Stimulated activated naive CD4-positive, alpha-beta T cell (primary cell): ENCODE measurements around the gene VIPR2.
"Not testable (repeated sequence)": the region's sequence is repeated elsewhere in the genome, so short reads cannot be mapped to it uniquely, and the experiment has no call there.

ENCODE experiments used
- DNase-seq, 6 experiments: peaks; one replicate each; lab custom pipeline; 2025; lab: John Stamatoyannopoulos, UW

Gene VIPR2

DNA sequence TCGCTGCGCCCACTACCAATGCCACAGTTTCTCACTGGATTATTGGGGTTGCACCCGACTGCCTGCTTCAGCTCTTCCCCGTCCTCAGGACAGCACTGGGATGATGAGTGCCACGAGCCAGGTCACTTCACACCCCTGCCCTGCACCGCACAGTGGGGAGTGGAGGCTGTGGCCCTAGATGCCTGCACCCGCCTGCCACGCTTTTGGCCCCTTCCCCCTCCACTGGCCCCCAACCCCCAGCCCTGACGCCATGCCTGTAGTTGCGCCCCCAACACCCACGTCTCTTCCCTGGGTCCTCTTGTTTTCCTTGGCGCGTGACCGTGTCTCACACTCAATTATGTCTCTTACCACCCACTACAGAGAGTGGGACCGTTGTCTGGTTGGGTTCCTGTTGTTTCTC lies 134.3 kb downstream of the VIPR2 start:
- no peak for DNase-seq

DNA sequence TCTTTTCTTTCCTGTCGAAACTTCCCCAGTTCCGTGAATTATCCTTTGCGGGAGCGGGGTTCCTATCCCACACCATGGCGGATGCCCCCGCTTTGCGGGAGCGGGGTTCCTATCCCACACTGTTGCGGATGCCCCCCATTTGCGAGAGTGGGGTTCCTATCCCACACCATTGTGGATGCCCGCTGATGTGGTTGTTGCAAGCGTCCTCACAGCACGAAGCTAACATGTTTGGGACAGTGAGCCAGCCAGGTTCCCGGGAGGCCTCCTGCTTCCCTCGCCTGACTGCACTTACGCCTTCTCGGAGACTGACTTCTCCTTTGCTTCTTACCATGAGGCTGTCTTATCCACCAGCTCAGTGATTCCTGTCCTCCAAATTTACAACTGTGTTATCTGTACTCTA lies 134.7 kb downstream of the VIPR2 start:
- no peak for DNase-seq

DNA sequence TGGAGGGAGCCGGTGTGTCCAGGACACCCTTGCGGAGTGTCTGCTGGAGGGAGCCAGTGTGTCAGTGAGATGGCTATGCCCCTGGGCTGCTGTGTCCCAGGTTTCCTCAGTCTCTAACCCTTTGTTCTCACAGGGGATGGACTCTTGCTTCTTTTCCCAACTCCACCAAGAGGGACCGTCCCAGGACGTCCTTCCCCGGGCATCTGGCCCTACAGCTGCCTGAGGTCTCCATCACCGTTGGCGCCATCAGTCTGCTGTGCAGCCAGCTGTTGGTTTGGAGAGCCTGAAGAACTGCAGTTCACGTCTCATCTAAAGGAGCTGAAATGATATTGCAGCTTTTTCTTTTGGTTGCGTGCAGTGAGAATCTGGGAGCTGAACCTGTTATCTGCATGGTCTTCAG lies 136.2 kb downstream of the VIPR2 start:
- DNase-seq: no peak

DNA sequence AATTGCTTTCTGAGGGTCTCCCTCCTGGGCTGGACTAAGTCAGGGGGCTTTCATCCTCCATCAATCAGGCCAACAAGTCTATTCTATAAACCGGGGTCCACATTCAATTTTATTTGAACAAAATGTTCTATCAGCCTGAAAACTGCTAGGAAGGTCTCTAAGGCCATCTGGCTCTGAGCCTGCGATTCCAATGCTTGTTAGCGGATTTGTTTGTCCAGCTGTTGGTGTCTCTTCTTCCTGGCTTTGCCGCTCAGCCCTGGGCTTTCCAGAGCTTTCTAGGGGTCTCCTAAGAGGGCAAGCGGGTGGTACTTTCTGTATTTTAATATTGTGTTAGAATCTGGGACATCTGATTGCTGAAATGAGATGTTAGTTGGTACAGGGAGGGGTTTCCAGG lies 136.7 kb downstream of the VIPR2 start:
- no peak for DNase-seq

DNA sequence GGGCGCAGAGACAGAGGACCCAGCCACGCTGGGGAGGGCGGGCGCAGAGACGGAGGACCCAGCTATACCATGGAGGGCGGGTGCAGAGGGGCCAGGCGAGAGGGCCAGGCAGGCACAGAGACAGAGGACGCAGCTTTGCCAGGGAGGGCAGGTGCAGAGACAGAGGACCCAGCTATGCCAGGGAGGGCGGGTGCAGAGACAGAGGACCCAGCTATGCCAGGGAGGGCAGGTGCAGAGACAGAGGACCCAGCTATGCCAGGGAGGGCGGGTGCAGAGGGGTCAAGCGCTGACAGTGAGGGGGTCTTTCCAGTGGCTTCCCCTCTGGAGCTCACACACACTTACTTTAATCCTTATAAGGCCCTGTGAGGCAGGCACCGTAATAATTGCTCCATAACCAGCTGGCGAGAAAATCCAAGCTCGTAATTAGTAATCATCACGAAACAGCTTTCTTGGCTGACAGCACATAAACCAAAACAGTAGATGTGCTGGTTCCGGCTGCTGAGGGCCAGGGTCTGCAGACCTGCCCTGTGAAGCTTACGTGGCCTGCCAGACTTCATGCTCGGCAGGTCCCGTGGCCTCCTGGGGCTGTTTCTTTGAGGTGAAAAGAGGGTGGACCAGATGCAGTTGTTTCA lies 137.2 kb downstream of the VIPR2 start:
- DNase-seq: no peak

DNA sequence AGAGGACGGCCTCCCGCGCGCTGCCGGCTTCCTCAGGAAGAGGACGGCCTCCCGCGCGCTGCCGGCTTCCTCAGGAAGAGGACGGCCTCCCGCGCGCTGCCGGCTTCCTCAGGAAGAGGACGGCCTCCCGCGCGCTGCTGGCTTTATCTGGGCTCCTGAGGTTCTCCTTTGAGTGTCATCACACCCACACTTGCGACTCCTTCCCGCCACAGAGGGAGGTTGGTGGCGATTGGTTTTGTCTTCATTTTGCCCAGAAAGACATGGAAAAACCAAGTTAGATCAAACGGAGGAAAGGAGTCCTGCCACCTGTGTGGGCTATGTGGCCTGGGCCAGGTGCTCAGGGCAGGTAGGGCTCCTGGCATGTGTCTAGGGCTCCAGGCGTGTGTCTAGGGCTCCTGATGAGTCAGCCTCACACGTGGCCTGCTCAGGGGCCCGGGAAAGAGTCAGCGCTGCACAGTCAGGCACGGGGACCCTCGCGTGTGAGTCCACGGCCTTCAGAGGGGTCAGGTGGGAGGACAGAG lies 138.0 kb downstream of the VIPR2 start:
- DNase-seq: no peak

DNA sequence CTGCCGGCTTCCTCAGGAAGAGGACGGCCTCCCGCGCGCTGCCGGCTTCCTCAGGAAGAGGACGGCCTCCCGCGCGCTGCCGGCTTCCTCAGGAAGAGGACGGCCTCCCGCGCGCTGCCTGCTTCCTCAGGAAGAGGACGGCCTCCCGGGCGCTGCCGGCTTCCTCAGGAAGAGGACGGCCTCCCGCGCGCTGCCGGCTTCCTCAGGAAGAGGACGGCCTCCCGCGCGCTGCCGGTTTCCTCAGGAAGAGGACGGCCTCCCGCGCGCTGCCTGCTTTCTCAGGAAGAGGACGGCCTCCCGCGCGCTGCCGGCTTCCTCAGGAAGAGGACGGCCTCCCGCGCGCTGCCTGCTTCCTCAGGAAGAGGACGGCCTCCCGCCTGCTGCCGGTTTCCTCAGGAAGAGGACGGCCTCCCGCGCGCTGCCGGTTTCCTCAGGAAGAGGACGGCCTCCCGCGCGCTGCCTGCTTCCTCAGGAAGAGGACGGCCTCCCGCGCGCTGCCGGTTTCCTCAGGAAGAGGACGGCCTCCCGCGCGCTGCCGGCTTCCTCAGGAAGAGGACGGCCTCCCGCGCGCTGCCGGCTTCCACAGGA lies 138.6 kb downstream of the VIPR2 start:
- DNase-seq: not testable (repeated sequence)

DNA sequence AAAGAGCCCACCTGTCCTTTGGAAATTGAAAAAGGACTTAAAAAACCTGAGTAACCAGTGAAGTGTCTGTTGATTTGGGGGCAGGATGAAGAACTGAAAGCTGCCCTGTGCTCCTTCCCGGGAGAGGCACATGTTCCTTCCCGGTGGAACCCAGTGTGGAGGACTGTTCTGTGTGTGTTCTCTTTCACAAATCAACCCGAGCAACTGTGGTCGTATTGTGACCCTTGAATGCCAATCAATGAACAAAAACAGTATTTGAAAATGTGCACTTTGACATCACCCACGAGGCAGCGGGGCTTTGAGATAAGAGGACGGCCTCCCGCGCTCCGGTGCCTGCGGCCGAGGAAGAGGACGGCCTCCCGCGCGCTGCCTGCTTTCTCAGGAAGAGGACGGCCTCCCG lies 139.0 kb downstream of the VIPR2 start:
- DNase-seq: no peak

DNA sequence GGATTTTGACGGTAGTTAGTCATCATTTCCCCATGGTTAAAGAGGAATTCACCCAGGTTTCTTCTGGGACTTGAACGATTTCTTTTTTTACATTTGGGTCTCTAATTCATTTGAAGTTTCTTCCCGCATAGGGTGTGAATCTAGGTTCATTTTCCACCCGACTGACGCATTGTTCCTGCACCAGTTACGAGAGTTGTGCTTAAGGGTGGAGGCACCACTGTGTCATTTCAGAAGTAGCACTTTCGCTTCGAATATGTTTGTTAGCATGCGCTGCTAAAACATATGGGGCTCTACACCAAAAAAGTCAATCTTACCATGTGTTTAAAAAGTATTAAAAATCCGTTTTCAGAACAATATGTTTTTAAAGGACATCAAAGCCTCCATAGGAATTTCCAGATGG lies 140.3 kb downstream of the VIPR2 start:
- no peak for DNase-seq

DNA sequence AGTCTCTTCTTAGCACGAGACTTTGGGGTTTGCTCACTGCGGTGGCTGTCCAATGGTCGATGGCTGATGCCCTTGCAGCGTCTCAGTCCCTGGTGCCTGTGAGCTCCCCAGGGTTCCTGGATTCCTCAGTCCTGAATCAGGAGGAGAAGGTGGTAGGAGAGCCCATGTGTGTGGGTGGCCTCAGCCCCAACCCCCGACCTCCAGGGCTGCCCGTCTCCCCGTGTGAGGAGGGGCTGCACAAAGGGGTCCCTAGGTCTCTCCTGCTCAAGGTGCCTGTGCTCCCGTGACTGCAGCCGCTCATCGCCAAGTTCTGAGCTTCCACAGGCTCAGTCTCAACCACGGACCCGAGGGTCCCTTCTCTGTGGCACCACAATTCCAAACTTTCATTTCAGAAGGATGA lies 142.9 kb downstream of the VIPR2 start:
- no peak for DNase-seq

DNA sequence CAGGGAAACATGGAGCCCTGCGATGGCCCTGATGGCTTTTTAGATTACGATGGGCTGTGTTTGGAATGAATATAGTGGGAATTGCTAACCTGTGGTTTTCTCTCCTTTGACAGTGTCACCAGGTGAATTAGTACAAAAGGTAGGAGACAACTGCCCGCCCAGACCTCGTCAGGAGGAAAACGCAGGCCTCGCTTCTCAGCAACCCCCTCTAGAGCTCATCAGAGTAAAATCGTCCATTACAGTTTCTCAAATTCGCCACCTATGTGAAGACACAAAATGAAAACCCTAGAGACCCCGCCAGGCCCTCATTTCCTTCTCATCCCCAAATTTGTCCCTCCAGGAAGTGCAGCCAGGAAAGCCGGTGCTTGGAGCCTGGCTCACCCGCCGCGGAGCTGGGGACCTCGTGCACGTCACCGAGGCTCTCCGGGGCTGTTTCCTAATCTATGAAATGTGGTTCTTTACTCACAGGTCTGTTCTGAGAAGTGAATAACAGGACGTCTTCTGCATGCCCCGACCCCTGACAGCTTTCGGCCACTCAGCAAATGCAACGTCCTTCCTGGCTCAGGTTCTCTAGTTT lies 143.7 kb downstream of the VIPR2 start:
- no peak for DNase-seq

DNA sequence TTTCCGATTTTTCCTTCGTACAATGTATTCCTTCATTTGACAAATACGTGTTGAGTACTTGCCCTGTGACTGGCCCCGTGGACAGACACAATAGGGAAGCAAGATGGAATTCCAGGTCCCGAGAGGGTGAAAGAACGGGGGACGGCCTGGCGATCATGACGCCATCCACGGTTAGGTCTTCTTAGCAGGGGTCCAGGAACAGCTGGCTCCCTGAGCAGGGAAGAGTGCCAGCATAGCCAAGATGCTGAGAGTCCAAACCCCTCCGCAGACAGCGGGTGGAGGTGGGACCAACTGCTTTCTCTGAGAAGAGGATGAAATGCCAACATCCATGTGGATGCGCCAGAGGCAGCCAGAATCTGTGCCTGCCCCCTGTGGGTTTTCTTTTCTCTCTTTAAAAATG lies 144.6 kb downstream of the VIPR2 start:
- DNase-seq: no peak

DNA sequence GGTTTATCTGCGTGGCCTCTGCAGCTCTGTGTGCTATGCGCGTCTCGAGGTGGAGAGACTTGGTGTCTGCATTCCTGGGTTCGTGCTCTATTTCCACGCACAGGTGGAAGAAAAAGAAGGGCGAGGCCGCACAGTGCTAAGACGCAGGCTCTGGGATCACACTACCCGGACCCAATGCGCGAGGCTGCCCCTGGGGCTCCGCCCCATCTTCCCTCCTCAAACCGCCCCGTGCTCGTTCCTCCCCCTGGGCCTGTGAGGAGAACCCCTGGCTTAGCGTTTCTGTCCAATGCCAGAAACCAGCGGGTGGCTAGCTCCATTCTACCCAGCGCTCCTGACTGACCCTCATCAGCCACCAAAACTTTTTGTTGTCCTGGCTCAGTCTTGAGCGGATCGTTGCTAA lies 145.2 kb downstream of the VIPR2 start:
- no peak for DNase-seq

DNA sequence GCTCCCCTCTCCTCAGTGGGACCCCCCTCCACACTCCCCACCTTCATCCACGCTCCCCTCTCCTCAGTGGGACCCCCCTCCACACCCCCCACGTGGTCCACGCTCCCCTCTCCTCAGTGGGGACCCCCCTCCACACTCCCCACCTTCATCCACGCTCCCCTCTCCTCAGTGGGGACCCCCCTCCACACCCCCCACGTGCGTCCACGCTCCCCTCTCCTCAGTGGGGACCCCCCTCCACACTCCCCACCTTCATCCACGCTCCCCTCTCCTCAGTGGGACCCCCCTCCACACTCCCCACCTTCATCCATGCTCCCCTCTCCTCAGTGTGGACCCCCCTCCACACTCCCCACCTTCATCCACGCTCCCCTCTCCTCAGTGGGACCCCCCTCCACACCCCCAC lies 146.4 kb downstream of the VIPR2 start:
- not testable (repeated sequence) for DNase-seq

DNA sequence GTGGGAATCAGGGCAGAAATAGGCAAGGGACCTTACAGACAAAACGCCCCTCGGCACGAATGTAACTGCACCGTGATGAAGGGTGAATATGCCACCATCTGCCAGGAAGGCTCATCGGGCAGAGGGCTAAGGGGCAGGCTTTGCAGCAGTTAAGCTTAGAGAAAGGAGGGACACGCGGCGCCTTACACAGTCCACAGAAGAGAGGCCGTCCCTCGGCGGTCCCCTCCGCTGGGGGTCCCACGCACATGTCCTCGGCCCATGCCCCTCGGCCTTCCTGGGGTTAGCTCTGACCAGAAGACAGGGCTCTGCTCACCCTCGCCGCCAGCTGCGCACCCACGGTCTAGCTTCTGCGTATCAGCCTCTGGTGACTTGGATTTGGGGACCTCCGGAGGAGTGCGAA lies 147.2 kb downstream of the VIPR2 start:
- DNase-seq: no peak

DNA sequence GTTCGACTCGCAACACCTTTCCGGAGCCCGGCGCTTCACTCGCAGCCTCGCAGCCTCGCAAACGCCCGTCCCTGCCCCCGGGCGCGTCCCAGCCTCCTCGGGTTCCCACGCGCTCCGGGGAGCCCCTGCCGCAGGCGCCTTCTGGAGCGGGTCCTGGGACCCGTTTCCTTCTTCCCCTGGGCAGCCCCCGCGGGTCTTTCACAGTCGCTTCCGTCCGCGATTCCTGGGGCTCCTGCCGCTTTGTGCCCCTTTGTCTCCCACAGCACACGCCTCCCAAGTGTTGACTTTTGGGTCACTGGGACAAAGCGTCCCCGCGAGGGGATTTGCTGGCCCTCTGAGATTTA lies 147.6 kb downstream of the VIPR2 start:
- no peak for DNase-seq

DNA sequence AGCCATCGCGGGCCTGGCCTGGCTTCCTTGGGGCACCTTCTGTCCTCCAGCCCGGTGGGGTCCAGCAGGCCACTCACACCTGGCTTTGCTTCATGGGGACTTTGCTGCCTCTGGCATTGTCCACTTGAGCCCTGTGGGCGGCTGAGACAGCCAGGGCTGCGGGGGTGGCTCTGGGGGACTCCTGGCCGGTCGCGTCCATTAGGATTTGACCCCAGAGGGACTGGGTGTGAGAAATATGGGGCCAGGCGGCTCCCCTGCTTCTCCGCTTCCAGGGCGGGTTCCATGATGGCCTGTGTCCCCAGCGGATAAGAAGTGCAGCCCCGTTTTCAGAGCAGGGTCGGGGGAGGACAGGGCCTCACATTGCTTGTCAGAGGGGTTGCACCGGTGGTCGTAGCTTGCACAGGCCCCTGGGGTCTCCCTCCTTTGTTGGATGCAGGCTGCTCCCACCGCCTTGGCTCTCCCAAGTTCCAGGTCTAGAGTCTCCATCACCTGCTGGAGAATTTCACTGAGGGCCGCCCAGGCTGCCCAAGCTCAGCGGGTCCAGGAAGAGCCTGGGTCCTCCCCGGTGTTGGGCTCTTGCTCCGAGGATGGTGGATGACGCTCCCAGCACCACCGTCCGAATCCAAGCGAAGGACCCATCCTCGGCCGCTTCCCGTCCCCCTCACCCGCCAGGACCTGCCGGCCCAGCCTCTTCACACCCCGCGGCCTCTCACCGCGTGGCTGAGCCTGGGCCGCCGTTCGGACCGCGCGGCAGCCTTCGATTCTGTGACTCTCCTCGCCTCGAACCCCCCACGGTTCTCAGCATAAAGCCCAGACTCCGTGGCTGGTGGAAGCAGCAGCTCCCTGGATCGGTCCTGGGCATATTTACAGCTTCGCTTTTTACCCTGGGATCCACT lies 148.2 kb downstream of the VIPR2 start:
- DNase-seq: no peak

DNA sequence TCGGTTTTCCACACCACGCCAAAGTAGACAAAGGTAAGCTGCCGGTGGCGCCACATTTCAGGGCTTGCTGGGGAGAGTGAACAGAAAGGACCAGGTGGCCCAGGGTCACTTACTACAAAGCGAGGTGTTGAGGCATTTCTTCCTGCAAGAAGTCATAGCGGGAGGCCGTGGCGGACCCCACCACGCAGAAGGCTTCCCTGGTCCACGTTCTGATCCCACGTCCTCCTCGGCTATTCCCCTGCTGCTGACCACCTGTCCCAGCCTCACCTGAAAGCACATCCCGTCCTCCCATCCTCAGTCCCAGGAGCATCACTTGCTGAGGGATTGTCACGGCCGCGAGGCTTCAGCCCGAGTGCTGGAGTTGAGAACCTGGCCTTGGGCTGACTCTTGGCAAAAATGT lies 149.2 kb downstream of the VIPR2 start:
- no peak for DNase-seq

DNA sequence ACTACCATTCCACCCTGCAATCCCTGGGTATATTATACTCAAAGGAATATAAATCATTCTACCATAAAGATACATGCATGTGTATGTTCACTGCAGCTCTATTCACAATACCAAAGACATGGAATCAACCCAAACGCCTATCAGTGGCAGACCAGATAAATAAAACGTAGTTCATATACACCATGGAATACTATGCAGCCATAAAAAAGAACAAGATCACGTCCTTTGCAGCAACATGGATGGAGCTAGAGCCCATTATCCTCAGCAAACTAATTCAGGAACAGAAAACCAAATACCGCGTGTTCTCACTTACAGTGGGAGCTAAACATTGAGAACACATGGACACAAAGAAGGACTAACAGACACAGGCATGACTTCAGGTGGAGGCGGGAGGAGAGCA lies 150.0 kb downstream of the VIPR2 start:
- no peak for DNase-seq

DNA sequence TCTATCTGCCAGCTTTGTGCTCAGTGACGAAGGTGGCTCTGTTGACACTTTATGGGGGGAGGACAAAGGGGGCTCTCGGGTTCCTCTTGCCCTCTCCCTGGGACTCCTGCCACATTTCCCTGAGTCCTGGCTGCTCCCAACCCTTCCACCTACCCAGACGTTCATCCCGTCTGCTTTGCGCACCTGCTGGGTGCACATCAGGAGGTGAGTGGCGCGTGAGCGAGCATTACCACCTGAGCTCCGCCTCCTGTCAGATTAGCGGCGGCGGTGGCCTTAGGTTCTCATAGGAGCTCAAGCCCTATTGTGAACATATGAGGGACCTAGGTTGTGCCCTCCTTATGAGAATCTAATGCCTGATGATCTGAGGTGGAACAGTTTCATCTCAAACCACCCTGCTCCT lies 151.1 kb downstream of the VIPR2 start:
- DNase-seq: no peak

DNA sequence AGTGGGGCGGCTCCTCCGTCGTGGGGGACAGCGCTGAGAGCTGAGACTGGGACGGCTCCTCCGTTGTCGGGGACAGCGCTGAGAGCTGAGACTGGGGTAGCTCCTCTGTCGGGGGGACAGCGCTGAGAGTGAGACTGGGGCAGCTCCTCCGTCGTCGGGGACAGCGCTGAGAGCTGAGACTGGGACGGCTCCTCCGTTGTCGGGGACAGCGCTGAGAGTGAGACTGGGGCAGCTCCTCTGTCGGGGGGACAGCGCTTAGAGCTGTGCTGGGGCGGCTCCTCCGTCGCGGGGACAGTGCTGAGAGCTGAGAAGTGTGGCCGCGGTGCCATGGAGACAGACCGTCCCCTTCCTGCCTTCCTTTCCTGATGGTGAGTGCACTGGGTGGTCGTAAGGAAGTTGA lies 151.9 kb downstream of the VIPR2 start:
- no peak for DNase-seq

DNA sequence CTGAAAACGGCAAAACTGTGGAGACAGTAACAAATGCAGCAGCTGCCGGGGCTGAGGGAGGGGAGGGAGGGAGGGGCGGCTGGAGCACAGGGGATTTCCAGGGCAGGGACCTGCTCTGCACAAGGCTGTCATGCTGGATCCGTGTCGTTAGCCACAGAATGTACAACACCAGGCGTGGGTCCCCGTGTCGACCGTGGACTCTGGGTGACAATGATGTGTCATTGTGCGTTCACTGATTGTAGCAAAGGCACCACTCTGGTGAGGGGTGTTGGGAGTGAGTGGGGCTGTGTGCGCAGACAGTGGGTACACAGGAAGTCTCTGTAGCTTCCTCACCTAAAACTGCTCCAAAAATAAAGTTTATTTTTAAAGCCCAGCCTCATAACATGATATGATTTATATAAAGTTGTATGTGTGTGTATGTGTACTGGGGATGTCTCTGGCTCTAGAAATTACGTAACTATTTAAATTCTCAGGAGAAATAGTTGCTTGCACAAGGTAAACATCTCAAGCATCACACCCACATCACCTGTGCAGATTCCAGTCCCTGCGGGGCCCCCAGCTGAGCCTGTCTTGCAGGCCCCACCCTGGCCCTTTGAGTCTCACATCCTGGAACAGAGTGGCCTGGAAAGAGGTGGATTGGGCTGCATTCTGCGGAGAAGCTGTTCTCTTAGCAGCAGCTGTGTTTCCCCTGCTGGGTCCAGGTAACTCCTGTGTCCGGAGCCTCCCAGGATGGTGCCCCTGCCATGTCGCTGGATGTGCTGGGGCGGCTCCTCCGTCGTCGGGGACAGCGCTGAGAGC lies 152.6 kb downstream of the VIPR2 start:
- peak; percentile 15 to 50 (median 23) for DNase-seq
